Measurements from ENCODE around the gene LILRB5. TPM values are rescaled to one million over a fixed set of nuclear protein-coding genes. Genes with fewer than 3 reads are reported as not detected.
"Not testable (repeated sequence)": the region's sequence is repeated elsewhere in the genome, so short reads cannot be mapped to it uniquely, and the experiment has no call there.

LILRB5 gene
- total RNA-seq, 3 donors from 2014 or later, result 2.0 to 46.4 (median 4.8) TPM

- Histone ChIP-seq H3K27ac (no peak overlapping the region), H3K4me3 (no peak overlapping the region), H3K9me3 (no peaks in the 10 kb centered on the region), H3K27me3 (peaks cover 0 to 27% of the 10 kb centered on the region in 2 donors), H3K4me1 (no peaks in the 10 kb centered on the region), H3K36me3 (no peaks in the 10 kb centered on the region)
- TF ChIP-seq POLR2AphosphoS5 (IDR thresholded peaks at IDR 0.05), result no peak
- no peak for TF ChIP-seq POLR2A (IDR thresholded peaks at IDR 0.05)
- TF ChIP-seq CTCF (IDR thresholded peaks at IDR 0.05), result no peak
- intact Hi-C loops (cut with DNase I; ENCODE audit: low total_unique reads), result no loop called here
- peak in 1 of 2 donors; percentile 18 for DNase-seq (ENCODE audit: low spot score in 2 of 2)
Measured at GRCh38 chr19:54248016-54248601, 9.0 kb downstream of the LILRB5 start.

- H3K27ac ChIP-seq, result no peak overlapping the region
- no peaks in the 10 kb centered on the region for H3K9me3 ChIP-seq
- intact Hi-C loops (cut with DNase I; ENCODE audit: low total_unique reads), result no loop called here
- TF ChIP-seq POLR2AphosphoS5 (IDR thresholded peaks at IDR 0.05), result no peak
- DNase-seq (ENCODE audit: low spot score in 2 of 2), result no peak
- H3K4me1 ChIP-seq, result no peaks in the 10 kb centered on the region
- no peak overlapping the region for H3K4me3 ChIP-seq
- H3K36me3 ChIP-seq, result no peaks in the 10 kb centered on the region
- H3K27me3 ChIP-seq, result peaks cover 0 to 19% of the 10 kb centered on the region in 2 donors
Measured at GRCh38 chr19:54247106-54247930, 9.8 kb downstream of the LILRB5 start.

GRCh38 chr19:54245936-54246335 lies 11.1 kb downstream of the LILRB5 start:
- DNase-seq (ENCODE audit: low spot score in 2 of 2), result no peak
- Histone ChIP-seq H3K36me3 (no peaks in the 10 kb centered on the region), H3K9me3 (no peaks in the 10 kb centered on the region), H3K4me3 (no peak overlapping the region), H3K4me1 (no peaks in the 10 kb centered on the region), H3K27me3 (peaks cover 0 to 15% of the 10 kb centered on the region in 2 donors), H3K27ac (no peak overlapping the region)
- intact Hi-C loops (cut with DNase I; ENCODE audit: low total_unique reads), result no loop called here
- TF ChIP-seq POLR2AphosphoS5 (IDR thresholded peaks at IDR 0.05), result no peak
- no peak for TF ChIP-seq POLR2A (IDR thresholded peaks at IDR 0.05)
- no peak for TF ChIP-seq CTCF (IDR thresholded peaks at IDR 0.05)

- H3K27ac ChIP-seq; H3K9me3 ChIP-seq; H3K4me3 ChIP-seq; H3K4me1 ChIP-seq; intact Hi-C loops (cut with DNase I; ENCODE audit: low total_unique reads); H3K36me3 ChIP-seq; DNase-seq (ENCODE audit: low spot score in 2 of 2): not testable (repeated sequence)
- H3K27me3 ChIP-seq, result peaks cover 0 to 23% of the 10 kb centered on the region in 2 donors
Measured at GRCh38 chr19:54243809-54244208, 13.3 kb downstream of the LILRB5 start.

- H3K4me3 ChIP-seq; H3K36me3 ChIP-seq; intact Hi-C loops (cut with DNase I; ENCODE audit: low total_unique reads); DNase-seq (ENCODE audit: low spot score in 2 of 2); H3K4me1 ChIP-seq; H3K9me3 ChIP-seq; H3K27ac ChIP-seq: not testable (repeated sequence)
- peaks cover 0 to 16% of the 10 kb centered on the region in 2 donors for H3K27me3 ChIP-seq
Measured at GRCh38 chr19:54242646-54243045, 14.4 kb downstream of the LILRB5 start, which contains the start of gene LILRA6. Gene LILRA6 (minus strand): TSS chr19:54242790.

- peaks cover 0 to 12% of the 10 kb centered on the region in 2 donors for H3K27me3 ChIP-seq
- intact Hi-C loops (cut with DNase I; ENCODE audit: low total_unique reads); H3K36me3 ChIP-seq; H3K4me1 ChIP-seq; H3K9me3 ChIP-seq; H3K27ac ChIP-seq; DNase-seq (ENCODE audit: low spot score in 2 of 2); H3K4me3 ChIP-seq: not testable (repeated sequence)
Measured at GRCh38 chr19:54242234-54242633, 14.8 kb downstream of the LILRB5 start.

- H3K27me3 ChIP-seq; H3K4me1 ChIP-seq; H3K27ac ChIP-seq; DNase-seq (ENCODE audit: low spot score in 2 of 2); H3K4me3 ChIP-seq; H3K9me3 ChIP-seq; intact Hi-C loops (cut with DNase I; ENCODE audit: low total_unique reads); H3K36me3 ChIP-seq: not testable (repeated sequence)
Measured at GRCh38 chr19:54240372-54241336, 16.4 kb downstream of the LILRB5 start.

- not testable (repeated sequence) for H3K4me1 ChIP-seq; H3K4me3 ChIP-seq; H3K27me3 ChIP-seq; DNase-seq (ENCODE audit: low spot score in 2 of 2); H3K9me3 ChIP-seq; H3K27ac ChIP-seq; H3K36me3 ChIP-seq
- intact Hi-C loops (cut with DNase I; ENCODE audit: low total_unique reads), result loop anchor here (10.0 kb wide), 1 partner anchor 65 kb away; the partner anchor contains the start of gene TMC4
Measured at GRCh38 chr19:54239491-54240371, 17.3 kb downstream of the LILRB5 start.

Data from breast epithelium (tissue), 4 donors.